HEK293 (cell line): ENCODE data around the gene TMEM179.

ENCODE experiments used
- GFI1B ChIP-seq: fragments of 450-650 bp; formaldehyde crosslinking; IDR thresholded peaks from 2 replicates; pipeline ENCODE4 v1.5.1; 2016; ENCODE audit warnings: missing biosample characterization, missing genetic modification characterization
- KLF1 ChIP-seq: fragments of 450-650 bp; formaldehyde crosslinking; IDR thresholded peaks from 2 replicates; pipeline ENCODE4 v1.5.1; 2016; ENCODE audit warnings: missing biosample characterization, missing genetic modification characterization
- SCRT2 ChIP-seq: fragments of 450-650 bp; formaldehyde crosslinking; IDR thresholded peaks from 2 replicates; pipeline ENCODE4 v1.5.1; 2016; ENCODE audit warnings: missing biosample characterization, missing genetic modification characterization
- TCF7L2 ChIP-seq: IDR thresholded peaks from 2 replicates; pipeline ENCODE4 v1.6.1; 2011; ENCODE audit warnings: low read depth, mild to moderate bottlenecking, inconsistent platforms, low read length, moderate library complexity, borderline replicate concordance
- ZBTB48 ChIP-seq: fragments of 450-650 bp; formaldehyde crosslinking; IDR thresholded peaks from 2 replicates; pipeline ENCODE4 v1.5.1; 2016; ENCODE audit warnings: missing biosample characterization, missing genetic modification characterization
- ZNF23 ChIP-seq: fragments of 450-650 bp; formaldehyde crosslinking; IDR thresholded peaks from 2 replicates; pipeline ENCODE4 v1.5.1; 2016; ENCODE audit warnings: missing biosample characterization, missing genetic modification characterization, borderline replicate concordance
- ZNF501 ChIP-seq: fragments of 450-650 bp; formaldehyde crosslinking; IDR thresholded peaks from 2 replicates; pipeline ENCODE4 v1.5.1; 2016; ENCODE audit warnings: missing biosample characterization, missing genetic modification characterization
- ZNF623 ChIP-seq: fragments of 450-650 bp; formaldehyde crosslinking; IDR thresholded peaks from 2 replicates; pipeline ENCODE4 v1.5.1; 2016; ENCODE audit warnings: missing biosample characterization, missing genetic modification characterization
- ZNF670 ChIP-seq: fragments of 450-650 bp; formaldehyde crosslinking; IDR thresholded peaks from 2 replicates; pipeline ENCODE4 v1.5.1; 2016; ENCODE audit warnings: missing biosample characterization, missing genetic modification characterization, low read depth
- TF ChIP-seq, protein P1 (sequence below): fragments of 450-650 bp; formaldehyde crosslinking; IDR thresholded peaks from 2 replicates; pipeline ENCODE4 v1.5.1; 2016; ENCODE audit warnings: missing biosample characterization, missing genetic modification characterization
- TF ChIP-seq, protein P2 (sequence below): fragments of 450-650 bp; formaldehyde crosslinking; IDR thresholded peaks from 2 replicates; pipeline ENCODE4 v1.5.1; 2016; ENCODE audit warnings: missing biosample characterization, missing genetic modification characterization
- TF ChIP-seq, protein P3 (sequence below): fragments of 450-650 bp; formaldehyde crosslinking; IDR thresholded peaks from 2 replicates; pipeline ENCODE4 v1.5.1; 2017; ENCODE audit warnings: missing biosample characterization, mild to moderate bottlenecking, missing genetic modification characterization, moderate library complexity
- TF ChIP-seq, protein P4 (sequence below): fragments of 450-650 bp; formaldehyde crosslinking; IDR thresholded peaks from 2 replicates; pipeline ENCODE4 v1.5.1; 2016; ENCODE audit warnings: missing biosample characterization, missing genetic modification characterization, low read depth

DNA sequence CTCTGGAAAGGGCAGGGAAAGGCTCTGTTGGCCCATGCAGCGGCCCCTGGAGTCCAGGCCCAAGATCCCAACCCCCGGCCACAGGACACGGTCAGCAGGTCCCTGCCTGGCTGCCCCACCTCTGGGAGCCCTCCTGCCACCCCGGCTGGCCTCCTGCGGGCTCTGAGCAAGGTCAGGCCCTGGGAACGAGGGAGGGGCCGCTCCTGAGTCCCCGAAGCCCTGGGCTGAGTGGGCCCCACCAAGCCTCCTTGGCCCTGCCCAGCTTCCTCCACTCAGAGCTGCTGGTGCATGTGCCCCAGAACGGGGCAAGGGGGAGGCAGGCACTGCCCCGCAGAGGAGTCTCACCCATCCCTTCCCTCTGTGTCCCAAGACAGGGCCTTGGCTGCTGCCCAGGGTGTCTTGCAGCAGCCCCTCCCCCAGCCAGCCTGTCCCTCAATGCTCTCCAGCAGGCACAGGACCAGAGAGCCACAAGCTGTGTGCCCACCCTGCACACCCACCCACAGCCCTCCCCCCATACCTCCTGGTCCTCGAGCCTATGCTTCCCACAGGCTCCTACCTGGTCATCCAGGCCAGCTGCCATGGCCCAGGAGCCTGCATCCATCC, 32.4 kb downstream of the TMEM179 start:
- TF ChIP-seq ZBTB48 (tag by site-specific recombination): no peak
- TF ChIP-seq, protein P1, sequence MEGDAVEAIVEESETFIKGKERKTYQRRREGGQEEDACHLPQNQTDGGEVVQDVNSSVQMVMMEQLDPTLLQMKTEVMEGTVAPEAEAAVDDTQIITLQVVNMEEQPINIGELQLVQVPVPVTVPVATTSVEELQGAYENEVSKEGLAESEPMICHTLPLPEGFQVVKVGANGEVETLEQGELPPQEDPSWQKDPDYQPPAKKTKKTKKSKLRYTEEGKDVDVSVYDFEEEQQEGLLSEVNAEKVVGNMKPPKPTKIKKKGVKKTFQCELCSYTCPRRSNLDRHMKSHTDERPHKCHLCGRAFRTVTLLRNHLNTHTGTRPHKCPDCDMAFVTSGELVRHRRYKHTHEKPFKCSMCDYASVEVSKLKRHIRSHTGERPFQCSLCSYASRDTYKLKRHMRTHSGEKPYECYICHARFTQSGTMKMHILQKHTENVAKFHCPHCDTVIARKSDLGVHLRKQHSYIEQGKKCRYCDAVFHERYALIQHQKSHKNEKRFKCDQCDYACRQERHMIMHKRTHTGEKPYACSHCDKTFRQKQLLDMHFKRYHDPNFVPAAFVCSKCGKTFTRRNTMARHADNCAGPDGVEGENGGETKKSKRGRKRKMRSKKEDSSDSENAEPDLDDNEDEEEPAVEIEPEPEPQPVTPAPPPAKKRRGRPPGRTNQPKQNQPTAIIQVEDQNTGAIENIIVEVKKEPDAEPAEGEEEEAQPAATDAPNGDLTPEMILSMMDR (tag by site-specific recombination): no peak
- TF ChIP-seq, protein P2, sequence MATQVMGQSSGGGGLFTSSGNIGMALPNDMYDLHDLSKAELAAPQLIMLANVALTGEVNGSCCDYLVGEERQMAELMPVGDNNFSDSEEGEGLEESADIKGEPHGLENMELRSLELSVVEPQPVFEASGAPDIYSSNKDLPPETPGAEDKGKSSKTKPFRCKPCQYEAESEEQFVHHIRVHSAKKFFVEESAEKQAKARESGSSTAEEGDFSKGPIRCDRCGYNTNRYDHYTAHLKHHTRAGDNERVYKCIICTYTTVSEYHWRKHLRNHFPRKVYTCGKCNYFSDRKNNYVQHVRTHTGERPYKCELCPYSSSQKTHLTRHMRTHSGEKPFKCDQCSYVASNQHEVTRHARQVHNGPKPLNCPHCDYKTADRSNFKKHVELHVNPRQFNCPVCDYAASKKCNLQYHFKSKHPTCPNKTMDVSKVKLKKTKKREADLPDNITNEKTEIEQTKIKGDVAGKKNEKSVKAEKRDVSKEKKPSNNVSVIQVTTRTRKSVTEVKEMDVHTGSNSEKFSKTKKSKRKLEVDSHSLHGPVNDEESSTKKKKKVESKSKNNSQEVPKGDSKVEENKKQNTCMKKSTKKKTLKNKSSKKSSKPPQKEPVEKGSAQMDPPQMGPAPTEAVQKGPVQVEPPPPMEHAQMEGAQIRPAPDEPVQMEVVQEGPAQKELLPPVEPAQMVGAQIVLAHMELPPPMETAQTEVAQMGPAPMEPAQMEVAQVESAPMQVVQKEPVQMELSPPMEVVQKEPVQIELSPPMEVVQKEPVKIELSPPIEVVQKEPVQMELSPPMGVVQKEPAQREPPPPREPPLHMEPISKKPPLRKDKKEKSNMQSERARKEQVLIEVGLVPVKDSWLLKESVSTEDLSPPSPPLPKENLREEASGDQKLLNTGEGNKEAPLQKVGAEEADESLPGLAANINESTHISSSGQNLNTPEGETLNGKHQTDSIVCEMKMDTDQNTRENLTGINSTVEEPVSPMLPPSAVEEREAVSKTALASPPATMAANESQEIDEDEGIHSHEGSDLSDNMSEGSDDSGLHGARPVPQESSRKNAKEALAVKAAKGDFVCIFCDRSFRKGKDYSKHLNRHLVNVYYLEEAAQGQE: no peak
- TF ChIP-seq, protein P3, sequence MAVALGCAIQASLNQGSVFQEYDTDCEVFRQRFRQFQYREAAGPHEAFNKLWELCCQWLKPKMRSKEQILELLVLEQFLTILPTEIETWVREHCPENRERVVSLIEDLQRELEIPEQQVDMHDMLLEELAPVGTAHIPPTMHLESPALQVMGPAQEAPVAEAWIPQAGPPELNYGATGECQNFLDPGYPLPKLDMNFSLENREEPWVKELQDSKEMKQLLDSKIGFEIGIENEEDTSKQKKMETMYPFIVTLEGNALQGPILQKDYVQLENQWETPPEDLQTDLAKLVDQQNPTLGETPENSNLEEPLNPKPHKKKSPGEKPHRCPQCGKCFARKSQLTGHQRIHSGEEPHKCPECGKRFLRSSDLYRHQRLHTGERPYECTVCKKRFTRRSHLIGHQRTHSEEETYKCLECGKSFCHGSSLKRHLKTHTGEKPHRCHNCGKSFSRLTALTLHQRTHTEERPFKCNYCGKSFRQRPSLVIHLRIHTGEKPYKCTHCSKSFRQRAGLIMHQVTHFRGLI: no peak
- no peak for TF ChIP-seq ZNF670 (tag by site-specific recombination)
- no peak for TF ChIP-seq KLF1 (tag by site-specific recombination)
- TF ChIP-seq TCF7L2: no peak
- TF ChIP-seq ZNF623: no peak
- TF ChIP-seq, protein P4, sequence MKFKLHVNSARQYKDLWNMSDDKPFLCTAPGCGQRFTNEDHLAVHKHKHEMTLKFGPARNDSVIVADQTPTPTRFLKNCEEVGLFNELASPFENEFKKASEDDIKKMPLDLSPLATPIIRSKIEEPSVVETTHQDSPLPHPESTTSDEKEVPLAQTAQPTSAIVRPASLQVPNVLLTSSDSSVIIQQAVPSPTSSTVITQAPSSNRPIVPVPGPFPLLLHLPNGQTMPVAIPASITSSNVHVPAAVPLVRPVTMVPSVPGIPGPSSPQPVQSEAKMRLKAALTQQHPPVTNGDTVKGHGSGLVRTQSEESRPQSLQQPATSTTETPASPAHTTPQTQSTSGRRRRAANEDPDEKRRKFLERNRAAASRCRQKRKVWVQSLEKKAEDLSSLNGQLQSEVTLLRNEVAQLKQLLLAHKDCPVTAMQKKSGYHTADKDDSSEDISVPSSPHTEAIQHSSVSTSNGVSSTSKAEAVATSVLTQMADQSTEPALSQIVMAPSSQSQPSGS (tag by site-specific recombination): no peak
- TF ChIP-seq SCRT2 (tag by site-specific recombination): no peak
- no peak for TF ChIP-seq ZNF23 (tag by site-specific recombination)
- TF ChIP-seq GFI1B (tag by site-specific recombination): no peak
- no peak for TF ChIP-seq ZNF501
